BE2C (cell line): ENCODE results near the gene DPP4.

Experiments used
- DNase-seq: peaks from one replicate; pipeline ENCODE4 v3.0.0-alpha.2; 2020
- H3K27me3 ChIP-seq: fragments of 250-450 bp; sonication (Bioruptor Pico); 2 replicates; pipeline ENCODE4 v1.5.1; 2020; ENCODE audit warnings: mild to moderate bottlenecking
- H3K36me3 ChIP-seq: fragments of 250-450 bp; sonication (Bioruptor Pico); 2 replicates; pipeline ENCODE4 v1.5.1; 2020; ENCODE audit warnings: mild to moderate bottlenecking
- H3K4me1 ChIP-seq: fragments of 250-450 bp; sonication (Bioruptor Pico); 2 replicates; pipeline ENCODE4 v1.5.1; 2020
- H3K4me3 ChIP-seq: 2 replicates; pipeline ENCODE4 v1.5.1; 2011; ENCODE audit warnings: low read depth, low read length
- H3K9me3 ChIP-seq: fragments of 250-450 bp; sonication (Bioruptor Pico); 2 replicates; pipeline ENCODE4 v1.5.1; 2020
- CTCF ChIP-seq: IDR thresholded peaks from 2 replicates; pipeline ENCODE4 v1.5.1; 2012; ENCODE audit warnings: mild to moderate bottlenecking, low read depth, low read length

Gene DPP4

GRCh38 chr2:162030363-162031190 is 43.4 kb downstream of the DPP4 start:
- DNase-seq, result no peak

GRCh38 chr2:162029287-162029901 is 44.6 kb downstream of the DPP4 start:
- no peak for TF ChIP-seq CTCF
- no peak for DNase-seq

More at GRCh38 chr2:162030363-162031190, 43.4 kb downstream of the DPP4 start:
- Histone ChIP-seq H3K36me3 (no peaks in the 10 kb centered on the region), H3K4me3 (no peak overlapping the region), H3K27me3 (no peaks in the 10 kb centered on the region), H3K9me3 (no peaks in the 10 kb centered on the region), H3K4me1 (no peaks in the 10 kb centered on the region)
- no peak for TF ChIP-seq CTCF

GRCh38 chr2:162028511-162028910 is 45.5 kb downstream of the DPP4 start:
- Histone ChIP-seq H3K36me3 (no peaks in the 10 kb centered on the region), H3K9me3 (no peaks in the 10 kb centered on the region), H3K27me3 (no peaks in the 10 kb centered on the region), H3K4me3 (no peak overlapping the region), H3K4me1 (no peaks in the 10 kb centered on the region)
- TF ChIP-seq CTCF, result no peak
- no peak for DNase-seq

More at GRCh38 chr2:162029287-162029901, 44.6 kb downstream of the DPP4 start:
- H3K36me3 ChIP-seq, result no peaks in the 10 kb centered on the region
- H3K4me3 ChIP-seq, result no peak overlapping the region
- H3K4me1 ChIP-seq, result no peaks in the 10 kb centered on the region
- H3K9me3 ChIP-seq, result no peaks in the 10 kb centered on the region
- no peaks in the 10 kb centered on the region for H3K27me3 ChIP-seq

- no peak for DNase-seq
- H3K36me3 ChIP-seq, result no peaks in the 10 kb centered on the region
- no peaks in the 10 kb centered on the region for H3K4me1 ChIP-seq
Measured at GRCh38 chr2:162025121-162025911, 48.7 kb downstream of the DPP4 start.

GRCh38 chr2:162022290-162022945 is 51.6 kb downstream of the DPP4 start:
- no peak for DNase-seq
- Histone ChIP-seq H3K36me3 (no peaks in the 10 kb centered on the region), H3K9me3 (no peaks in the 10 kb centered on the region), H3K4me3 (no peak overlapping the region), H3K27me3 (no peaks in the 10 kb centered on the region), H3K4me1 (no peaks in the 10 kb centered on the region)
- no peak for TF ChIP-seq CTCF

More at GRCh38 chr2:162025121-162025911, 48.7 kb downstream of the DPP4 start:
- TF ChIP-seq CTCF, result no peak
- Histone ChIP-seq H3K27me3 (no peaks in the 10 kb centered on the region), H3K4me3 (no peak overlapping the region), H3K9me3 (no peaks in the 10 kb centered on the region)
